ENCODE results near the gene MYO7A. TPM values are rescaled to one million over a fixed set of nuclear protein-coding genes. Genes with fewer than 3 reads are reported as not detected.

MYO7A gene
- total RNA-seq, 2 donors from 2014 or later, result 0.29 to 0.42 TPM

DNA sequence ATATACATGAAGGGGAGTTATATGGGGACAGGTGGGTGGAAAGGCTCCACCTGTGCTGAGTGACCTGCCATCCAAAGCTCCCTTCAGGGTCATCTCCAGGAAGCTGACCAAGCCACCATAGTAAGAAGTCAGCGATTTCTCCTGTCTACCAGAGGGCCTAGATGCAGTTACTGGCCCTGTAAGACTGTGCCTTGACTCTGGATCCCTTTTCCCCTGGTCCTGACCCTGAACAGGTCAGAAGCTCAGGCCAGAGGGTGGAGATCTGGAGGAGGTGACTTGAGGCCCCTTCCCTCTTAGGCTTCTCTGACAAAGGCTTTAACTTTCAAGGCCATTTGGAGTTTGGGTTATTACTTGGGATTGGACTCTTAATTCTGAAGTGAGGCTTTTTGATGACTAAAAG lies 103.8 kb downstream of the MYO7A start:
- DNase-seq, result no peak
- Mint-ChIP-seq H3K27ac (no peak overlapping the region), H3K4me3 (no peak overlapping the region), H3K36me3 (ENCODE audit: insufficient read depth in 2 of 2) (no peaks in the 10 kb centered on the region), H3K4me1 (ENCODE audit: low read depth) (no peaks in the 10 kb centered on the region), H3K9me3 (no peaks in the 10 kb centered on the region), H3K27me3 (ENCODE audit: low read depth) (peaks cover 5% of the 10 kb centered on the region)
- ATAC-seq (replicated peaks in 1 of 2), result no peak

DNA sequence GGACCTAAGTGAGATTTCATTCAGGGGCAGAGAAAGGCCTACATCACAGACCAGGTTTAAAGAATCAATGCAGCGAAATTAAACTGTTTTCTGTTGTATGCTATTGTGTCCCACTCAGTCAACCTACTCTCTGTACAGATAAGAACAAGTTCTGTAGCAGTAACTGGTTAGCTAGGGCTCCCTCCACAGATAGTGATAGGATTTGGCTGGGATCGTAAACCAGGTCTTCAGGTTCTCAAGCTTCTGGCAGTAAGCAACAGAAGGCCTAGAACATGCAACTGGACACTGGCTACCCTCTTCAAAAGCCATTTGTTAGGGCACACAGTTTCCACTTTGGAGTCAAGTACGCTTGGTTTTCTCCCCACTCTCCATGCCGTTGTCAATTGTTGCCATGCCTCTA lies 104.2 kb downstream of the MYO7A start:
- Mint-ChIP-seq H3K9me3 (no peaks in the 10 kb centered on the region), H3K4me1 (ENCODE audit: low read depth) (no peaks in the 10 kb centered on the region), H3K36me3 (ENCODE audit: insufficient read depth in 2 of 2) (no peaks in the 10 kb centered on the region), H3K4me3 (no peak overlapping the region), H3K27me3 (ENCODE audit: low read depth) (peaks cover 2% of the 10 kb centered on the region), H3K27ac (no peak overlapping the region)
- DNase-seq, result no peak
- ATAC-seq (replicated peaks in 1 of 2), result no peak

DNA sequence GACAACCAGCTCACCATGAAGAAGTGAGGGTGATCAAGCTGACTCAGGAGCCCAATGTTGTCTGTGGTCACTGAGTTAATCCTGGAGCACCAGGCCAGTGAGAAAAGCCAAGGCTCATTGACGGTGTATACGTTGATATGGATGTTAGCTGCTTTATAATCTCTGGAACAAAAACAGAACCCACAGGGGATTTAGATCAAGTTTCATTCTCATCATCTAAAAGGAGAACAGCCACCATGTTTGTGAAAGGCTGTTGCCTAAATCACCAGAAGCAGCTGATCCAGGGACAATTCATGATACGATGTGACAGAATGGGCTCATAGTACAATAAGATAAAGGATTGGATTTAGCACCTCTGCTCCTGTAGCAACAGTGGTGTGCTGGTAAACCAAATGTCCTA lies 105.0 kb downstream of the MYO7A start:
- no peak for DNase-seq
- Mint-ChIP-seq H3K9me3 (no peaks in the 10 kb centered on the region), H3K4me1 (ENCODE audit: low read depth) (no peaks in the 10 kb centered on the region), H3K27me3 (ENCODE audit: low read depth) (no peaks in the 10 kb centered on the region), H3K27ac (no peak overlapping the region), H3K36me3 (ENCODE audit: insufficient read depth in 2 of 2) (no peaks in the 10 kb centered on the region), H3K4me3 (no peak overlapping the region)
- no peak for ATAC-seq (replicated peaks in 1 of 2)

DNA sequence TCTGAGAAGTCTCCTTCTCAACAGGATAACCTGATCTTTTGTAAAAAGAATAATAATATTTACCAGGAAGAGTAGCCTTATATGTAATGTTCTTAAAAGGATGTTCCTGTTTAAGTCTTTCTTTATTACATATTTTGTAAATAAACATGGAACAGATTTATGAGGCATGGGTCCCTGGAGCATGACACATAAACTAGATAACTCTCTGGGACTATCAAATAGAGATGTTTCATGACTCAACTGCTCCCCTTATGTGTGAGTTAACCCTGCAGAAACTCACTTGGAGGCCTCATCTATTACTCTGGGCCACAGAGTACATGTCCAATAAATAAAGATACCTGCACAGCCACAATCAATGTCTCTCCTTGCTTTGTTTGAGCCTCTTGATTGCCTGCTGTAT lies 108.9 kb downstream of the MYO7A start:
- Mint-ChIP-seq H3K36me3 (ENCODE audit: insufficient read depth in 2 of 2) (no peaks in the 10 kb centered on the region), H3K4me3 (no peak overlapping the region), H3K27ac (no peak overlapping the region), H3K9me3 (no peaks in the 10 kb centered on the region), H3K4me1 (ENCODE audit: low read depth) (no peaks in the 10 kb centered on the region), H3K27me3 (ENCODE audit: low read depth) (peaks cover 7% of the 10 kb centered on the region)
- ATAC-seq (replicated peaks in 1 of 2) (no peak), DNase-seq (no peak)

DNA sequence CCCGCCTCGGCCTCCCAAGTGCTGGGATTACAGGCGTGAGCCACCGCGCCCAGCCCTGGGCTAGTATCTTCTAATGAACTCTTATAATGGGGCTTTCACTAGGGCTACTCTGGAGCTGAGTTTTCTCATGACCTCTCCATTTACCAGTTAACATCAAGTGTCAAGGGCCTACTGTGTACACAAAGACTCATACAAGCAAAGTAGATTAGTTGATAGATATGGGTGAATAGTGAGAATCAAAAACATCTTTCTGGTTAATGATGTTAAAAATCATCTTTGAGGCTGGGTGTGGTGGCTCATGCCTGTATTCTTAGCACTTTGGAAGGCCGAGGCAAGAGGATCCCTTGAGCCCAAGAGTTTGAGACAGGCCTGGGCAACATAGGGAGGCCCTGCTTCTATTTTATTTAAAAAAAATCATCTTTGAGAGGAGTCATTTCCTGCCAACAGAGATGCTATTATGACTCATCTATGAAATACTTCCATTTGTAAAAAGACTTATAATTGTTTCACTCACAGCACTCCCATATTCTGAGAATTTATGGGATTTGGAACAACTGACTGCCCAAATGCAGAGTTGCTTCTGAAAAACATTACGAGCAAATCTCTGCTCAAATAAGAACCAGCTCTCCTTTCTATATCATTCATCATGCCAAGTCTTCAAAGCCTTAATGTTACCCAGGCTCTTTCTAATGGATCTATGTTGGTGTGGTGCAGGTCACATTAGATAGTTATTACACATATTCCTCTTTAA lies 116.4 kb downstream of the MYO7A start:
- no peak for DNase-seq
- H3K9me3 Mint-ChIP-seq, result no peaks in the 10 kb centered on the region
- H3K4me1 Mint-ChIP-seq (ENCODE audit: low read depth), result peaks cover 14% of the 10 kb centered on the region
- peak; percentile 50 to 53 for ATAC-seq (replicated peaks in 1 of 2)
- no peak overlapping the region for H3K4me3 Mint-ChIP-seq
- no peak overlapping the region for H3K27ac Mint-ChIP-seq
- no peaks in the 10 kb centered on the region for H3K27me3 Mint-ChIP-seq (ENCODE audit: low read depth)
- no peaks in the 10 kb centered on the region for H3K36me3 Mint-ChIP-seq (ENCODE audit: insufficient read depth in 2 of 2)

DNA sequence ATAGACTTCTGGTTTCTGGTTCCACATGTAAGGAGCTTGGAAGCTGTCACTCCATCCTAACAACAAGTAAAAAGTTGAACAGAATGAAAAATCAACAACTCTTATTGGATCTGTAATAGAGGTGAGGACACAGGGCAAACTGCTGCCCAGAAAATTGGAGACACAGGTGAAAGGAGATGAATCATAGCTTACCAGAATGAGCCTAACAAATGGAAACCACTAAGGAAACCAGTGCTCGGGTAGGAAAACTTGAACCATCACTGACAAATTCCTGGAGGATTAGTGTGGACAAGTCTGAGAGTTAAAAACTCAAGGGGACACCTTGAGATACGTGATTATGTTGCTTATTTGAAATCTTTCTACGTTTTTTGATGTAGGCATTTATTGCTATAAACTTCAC lies 121.4 kb downstream of the MYO7A start:
- Mint-ChIP-seq H3K27ac (no peak overlapping the region), H3K4me1 (ENCODE audit: low read depth) (peaks cover 29% of the 10 kb centered on the region), H3K9me3 (peaks cover 5% of the 10 kb centered on the region in 2 donors), H3K4me3 (no peak overlapping the region), H3K27me3 (ENCODE audit: low read depth) (no peaks in the 10 kb centered on the region), H3K36me3 (ENCODE audit: insufficient read depth in 2 of 2) (peaks cover 0 to 2% of the 10 kb centered on the region in 2 donors)
- ATAC-seq (replicated peaks in 1 of 2), result no peak
- DNase-seq, result no peak

DNA sequence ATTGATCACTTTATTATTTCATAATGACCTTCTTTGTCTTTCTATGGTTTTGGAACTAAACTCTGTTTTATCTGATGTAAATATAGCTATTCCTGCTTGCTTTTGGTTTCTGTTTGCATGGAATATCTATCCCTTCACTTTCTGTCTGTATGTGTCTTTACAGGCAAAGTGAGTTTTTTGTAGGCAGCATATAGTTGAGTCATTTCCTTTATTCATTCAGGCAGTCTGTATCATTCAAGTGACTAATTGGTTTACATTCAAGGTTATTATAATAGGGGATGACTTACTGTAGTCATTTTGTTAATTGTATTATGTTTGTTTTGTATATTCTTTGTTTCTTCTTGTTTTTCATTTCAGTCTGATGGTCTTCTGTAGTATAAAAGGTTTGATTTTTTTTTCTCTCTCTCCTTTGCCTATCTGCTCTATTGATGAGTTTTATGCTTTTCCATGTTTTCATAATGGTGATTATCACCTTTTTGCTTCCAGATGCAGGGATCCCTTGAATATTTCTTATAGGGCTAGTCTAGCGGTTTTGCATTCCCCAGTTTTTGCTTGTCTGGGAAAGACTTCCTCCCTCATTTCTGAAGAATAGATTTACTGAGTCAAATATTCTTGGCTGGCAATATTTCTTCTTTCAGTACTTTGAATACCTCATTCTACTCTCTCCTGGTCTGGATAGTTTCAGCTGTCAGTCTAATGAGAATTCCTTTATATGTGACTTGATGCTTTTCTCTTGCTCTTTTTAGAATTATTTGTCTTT lies 123.0 kb downstream of the MYO7A start:
- H3K4me1 Mint-ChIP-seq (ENCODE audit: low read depth), result peaks cover 22% of the 10 kb centered on the region
- H3K4me3 Mint-ChIP-seq, result peak overlapping the region in 1 of 2 donors; percentile 14
- H3K27ac Mint-ChIP-seq, result peak overlapping the region; percentile 8
- DNase-seq (no peak), ATAC-seq (replicated peaks in 1 of 2) (peak; percentile 91 to 93)
- peaks cover 0 to 2% of the 10 kb centered on the region in 2 donors for H3K36me3 Mint-ChIP-seq (ENCODE audit: insufficient read depth in 2 of 2)
- H3K9me3 Mint-ChIP-seq, result peaks cover 5% of the 10 kb centered on the region in 2 donors
- no peaks in the 10 kb centered on the region for H3K27me3 Mint-ChIP-seq (ENCODE audit: low read depth)

DNA sequence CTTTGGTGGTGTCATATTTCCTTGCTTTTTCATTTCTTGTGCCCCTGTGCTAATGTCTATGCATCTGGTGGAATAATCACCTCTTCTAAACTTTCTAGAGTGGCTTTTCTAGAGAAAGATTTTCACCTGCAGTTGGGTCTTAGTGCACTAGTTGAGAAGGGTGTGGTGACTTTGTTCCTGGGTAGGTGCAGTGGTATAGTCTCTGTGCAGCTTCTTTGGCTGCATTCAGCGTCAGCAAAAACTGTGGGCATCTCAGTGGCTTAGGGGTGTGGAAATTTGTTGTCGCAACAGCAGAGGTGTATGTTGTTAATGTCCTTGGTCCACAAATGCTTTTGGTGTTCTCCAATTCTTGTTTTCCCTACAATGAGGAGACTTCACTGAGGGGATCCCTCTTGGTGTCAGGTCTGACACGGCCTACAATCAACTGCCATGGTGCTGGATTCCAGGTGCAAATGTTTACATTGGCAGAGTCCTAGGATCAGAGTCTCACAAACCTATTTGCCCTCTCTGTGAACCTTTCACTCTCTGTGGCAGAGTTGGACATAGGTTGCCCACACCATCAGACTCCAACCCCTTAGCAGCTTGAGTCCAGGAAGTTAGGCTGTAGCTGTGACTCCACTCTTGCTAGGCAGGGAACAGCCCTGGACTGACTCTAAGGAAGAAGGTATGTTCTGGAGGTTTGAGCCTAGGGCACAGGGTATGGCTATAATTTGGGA lies 124.7 kb downstream of the MYO7A start:
- DNase-seq (no peak), ATAC-seq (replicated peaks in 1 of 2) (no peak)
- peaks cover 22% of the 10 kb centered on the region for H3K4me1 Mint-ChIP-seq (ENCODE audit: low read depth)
- no peak overlapping the region for H3K27ac Mint-ChIP-seq
- peaks cover 12% of the 10 kb centered on the region for H3K27me3 Mint-ChIP-seq (ENCODE audit: low read depth)
- peaks cover 0 to 2% of the 10 kb centered on the region in 2 donors for H3K36me3 Mint-ChIP-seq (ENCODE audit: insufficient read depth in 2 of 2)
- no peak overlapping the region for H3K4me3 Mint-ChIP-seq
- H3K9me3 Mint-ChIP-seq, result peaks cover 5 to 7% of the 10 kb centered on the region in 2 donors

DNA sequence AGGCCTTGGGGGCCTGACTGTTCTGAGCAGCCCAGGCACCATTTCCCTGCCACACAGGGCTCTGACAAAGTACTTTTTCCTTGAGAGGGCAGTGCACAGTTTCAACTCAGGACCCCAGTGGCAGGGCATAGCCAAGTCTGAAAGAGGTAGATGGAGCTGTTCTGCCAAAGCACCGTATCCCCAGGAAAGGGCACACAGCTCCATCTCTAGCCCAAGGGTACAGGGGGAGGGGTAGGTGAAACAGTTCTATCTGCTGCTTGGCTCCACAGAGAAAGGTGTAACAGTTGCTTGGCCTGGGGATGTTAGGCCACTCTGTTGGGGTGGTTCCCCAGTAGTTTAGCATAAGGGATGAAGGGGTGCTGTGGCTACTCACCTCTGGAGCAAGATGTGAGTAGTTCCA lies 125.6 kb downstream of the MYO7A start:
- peaks cover 5 to 7% of the 10 kb centered on the region in 2 donors for H3K9me3 Mint-ChIP-seq
- peaks cover 22% of the 10 kb centered on the region for H3K4me1 Mint-ChIP-seq (ENCODE audit: low read depth)
- H3K4me3 Mint-ChIP-seq, result no peak overlapping the region
- H3K27ac Mint-ChIP-seq, result no peak overlapping the region
- DNase-seq, result no peak
- H3K27me3 Mint-ChIP-seq (ENCODE audit: low read depth), result peaks cover 20% of the 10 kb centered on the region
- H3K36me3 Mint-ChIP-seq (ENCODE audit: insufficient read depth in 2 of 2), result peaks cover 0 to 2% of the 10 kb centered on the region in 2 donors
- ATAC-seq (replicated peaks in 1 of 2), result no peak

DNA sequence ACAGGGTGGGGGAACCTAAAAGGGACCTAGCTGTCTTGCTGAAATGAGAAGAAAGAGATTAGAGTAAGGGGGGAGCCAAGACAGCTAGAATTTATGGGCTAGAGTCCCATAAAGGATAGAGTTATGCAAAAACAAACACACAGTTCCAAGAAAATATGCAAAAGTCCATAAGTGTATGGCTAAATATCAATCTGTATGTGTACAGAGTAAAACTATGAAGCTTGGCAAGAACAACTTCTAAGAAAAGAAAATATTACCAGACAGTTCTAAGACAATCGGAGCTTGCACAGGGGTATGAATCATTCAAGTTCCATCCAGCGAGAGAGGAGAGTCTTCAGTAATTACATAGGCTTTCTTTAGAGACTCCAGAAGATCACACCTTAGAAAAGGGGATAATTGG lies 131.6 kb downstream of the MYO7A start:
- H3K9me3 Mint-ChIP-seq, result peaks cover 6 to 10% of the 10 kb centered on the region in 2 donors
- no peak for DNase-seq
- no peak for ATAC-seq (replicated peaks in 1 of 2)
- H3K27me3 Mint-ChIP-seq (ENCODE audit: low read depth), result peaks cover 42% of the 10 kb centered on the region
- H3K4me1 Mint-ChIP-seq (ENCODE audit: low read depth), result no peaks in the 10 kb centered on the region
- H3K36me3 Mint-ChIP-seq (ENCODE audit: insufficient read depth in 2 of 2), result peaks cover 0 to 8% of the 10 kb centered on the region in 2 donors
- no peak overlapping the region for H3K4me3 Mint-ChIP-seq
- no peak overlapping the region for H3K27ac Mint-ChIP-seq

DNA sequence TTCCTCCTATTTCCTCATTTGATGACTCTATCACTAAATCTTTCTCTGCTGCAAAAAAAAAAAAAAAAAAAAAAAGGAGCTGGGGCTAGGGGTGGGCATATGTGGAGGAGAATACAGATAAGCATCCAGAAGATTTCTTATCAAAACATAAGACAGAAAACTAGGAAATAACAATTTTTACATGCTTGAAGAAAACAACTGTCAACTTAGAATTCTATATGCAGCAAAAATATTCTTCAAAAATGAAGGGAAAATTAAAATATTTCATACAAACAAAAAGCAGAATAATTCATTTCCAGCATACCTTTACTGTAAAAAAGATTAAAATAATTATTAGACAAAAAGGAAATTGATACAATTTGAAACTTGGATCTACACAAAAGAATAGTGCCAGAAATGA lies 134.8 kb downstream of the MYO7A start:
- peaks cover 4 to 10% of the 10 kb centered on the region in 2 donors for H3K9me3 Mint-ChIP-seq
- no peak for ATAC-seq (replicated peaks in 1 of 2)
- no peak for DNase-seq
- H3K27ac Mint-ChIP-seq, result no peak overlapping the region
- H3K27me3 Mint-ChIP-seq (ENCODE audit: low read depth), result peaks cover 32% of the 10 kb centered on the region
- no peak overlapping the region for H3K4me3 Mint-ChIP-seq
- peaks cover 0 to 8% of the 10 kb centered on the region in 2 donors for H3K36me3 Mint-ChIP-seq (ENCODE audit: insufficient read depth in 2 of 2)
- no peaks in the 10 kb centered on the region for H3K4me1 Mint-ChIP-seq (ENCODE audit: low read depth)
